Measurements from ENCODE around the gene EPB41L5. TPM values are rescaled to one million over a fixed set of nuclear protein-coding genes. Genes with fewer than 3 reads are reported as not detected.

The EPB41L5 gene
- total RNA-seq, 2 experiments from 2014 or later, result 5.6 to 14.1 TPM

DNA sequence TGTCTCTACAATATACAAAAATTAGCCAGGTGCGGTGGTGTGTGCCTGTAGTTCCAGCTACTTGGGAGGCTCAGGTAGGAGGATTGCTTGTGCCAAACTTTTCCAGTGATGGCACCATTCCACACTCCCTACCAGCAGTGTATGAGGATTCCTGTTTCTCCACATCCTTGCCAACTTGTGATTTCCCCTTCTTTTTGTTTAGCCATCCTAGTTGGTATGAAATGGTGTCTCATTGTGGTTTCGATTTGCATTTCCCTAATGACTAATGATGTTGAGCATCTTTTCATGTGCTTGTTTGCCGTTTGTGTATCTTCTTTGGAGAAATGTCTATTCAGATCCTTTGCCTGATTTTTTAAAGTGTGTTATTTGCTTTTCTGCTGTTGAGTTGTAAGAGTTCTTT, 41.0 kb downstream of the EPB41L5 start:
- Histone ChIP-seq H2AFZ (ENCODE audit: low read length) (no peak overlapping the region), H3K4me1 (ENCODE audit: insufficient read depth, low read length, poor library complexity, severe bottlenecking) (no peaks in the 10 kb centered on the region), H3K79me2 (ENCODE audit: insufficient read depth, low read depth, low read length) (no peaks in the 10 kb centered on the region), H3K4me3 (ENCODE audit: low read depth, low read length, poor library complexity, severe bottlenecking) (no peak overlapping the region), H3K36me3 (ENCODE audit: insufficient read depth, low read length) (no peaks in the 10 kb centered on the region), H3K9me2 (ENCODE audit: insufficient read depth, low read length) (no peaks in the 10 kb centered on the region), H3K4me2 (ENCODE audit: low read length) (no peak overlapping the region), H4K20me1 (ENCODE audit: insufficient read depth, low read length) (no peaks in the 10 kb centered on the region), H3K27ac (ENCODE audit: low read depth, low read length, poor library complexity, severe bottlenecking) (no peak overlapping the region), H3K9me3 (ENCODE audit: low read length) (no peaks in the 10 kb centered on the region)
- no peak for DNase-seq (ENCODE audit: low spot score)
- intact Hi-C loops (cut with micrococcal nuclease; ENCODE audit: unreplicated experiment), result no loop called here
- BruUV-seq (replicated peaks), result no TSS peak
- POLR2A ChIA-PET, result no interaction called here
- no peak for TF ChIP-seq EZH2phosphoT487 (IDR thresholded peaks at IDR 0.05; ENCODE audit: borderline replicate concordance, low read depth, low read length)
- TF ChIP-seq, protein P1, sequence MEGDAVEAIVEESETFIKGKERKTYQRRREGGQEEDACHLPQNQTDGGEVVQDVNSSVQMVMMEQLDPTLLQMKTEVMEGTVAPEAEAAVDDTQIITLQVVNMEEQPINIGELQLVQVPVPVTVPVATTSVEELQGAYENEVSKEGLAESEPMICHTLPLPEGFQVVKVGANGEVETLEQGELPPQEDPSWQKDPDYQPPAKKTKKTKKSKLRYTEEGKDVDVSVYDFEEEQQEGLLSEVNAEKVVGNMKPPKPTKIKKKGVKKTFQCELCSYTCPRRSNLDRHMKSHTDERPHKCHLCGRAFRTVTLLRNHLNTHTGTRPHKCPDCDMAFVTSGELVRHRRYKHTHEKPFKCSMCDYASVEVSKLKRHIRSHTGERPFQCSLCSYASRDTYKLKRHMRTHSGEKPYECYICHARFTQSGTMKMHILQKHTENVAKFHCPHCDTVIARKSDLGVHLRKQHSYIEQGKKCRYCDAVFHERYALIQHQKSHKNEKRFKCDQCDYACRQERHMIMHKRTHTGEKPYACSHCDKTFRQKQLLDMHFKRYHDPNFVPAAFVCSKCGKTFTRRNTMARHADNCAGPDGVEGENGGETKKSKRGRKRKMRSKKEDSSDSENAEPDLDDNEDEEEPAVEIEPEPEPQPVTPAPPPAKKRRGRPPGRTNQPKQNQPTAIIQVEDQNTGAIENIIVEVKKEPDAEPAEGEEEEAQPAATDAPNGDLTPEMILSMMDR (conservative IDR thresholded peaks at IDR 0.05; ENCODE audit: low read length), result no peak
- CTCF ChIA-PET (ENCODE audit: unreplicated experiment), result no interaction called here

DNA sequence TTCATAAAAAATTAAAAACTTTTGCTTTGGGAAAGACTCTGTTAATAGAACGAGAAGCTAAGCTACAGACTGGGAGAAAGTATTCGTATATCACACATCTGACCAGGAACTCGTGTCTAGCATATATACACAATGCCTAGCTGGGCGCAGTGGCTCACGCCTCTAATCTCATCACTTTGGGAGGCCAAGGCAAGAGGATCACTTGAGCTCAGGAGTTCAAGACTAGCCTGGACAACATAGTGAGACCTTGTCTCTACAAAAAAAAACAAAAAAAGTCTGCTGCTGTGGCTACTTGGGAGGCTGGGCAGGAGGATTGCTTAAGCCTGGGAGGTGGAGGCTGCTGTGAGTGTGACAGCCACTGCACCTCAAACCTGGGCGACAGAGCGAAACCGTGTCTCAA, 46.6 kb downstream of the EPB41L5 start:
- Histone ChIP-seq H3K79me2 (ENCODE audit: insufficient read depth, low read depth, low read length) (no peaks in the 10 kb centered on the region), H3K36me3 (ENCODE audit: insufficient read depth, low read length) (no peaks in the 10 kb centered on the region), H3K9me3 (ENCODE audit: low read length) (no peaks in the 10 kb centered on the region), H2AFZ (ENCODE audit: low read length) (no peak overlapping the region), H3K4me1 (ENCODE audit: insufficient read depth, low read length, poor library complexity, severe bottlenecking) (no peaks in the 10 kb centered on the region), H3K27ac (ENCODE audit: low read depth, low read length, poor library complexity, severe bottlenecking) (no peak overlapping the region), H3K4me3 (ENCODE audit: low read depth, low read length, poor library complexity, severe bottlenecking) (no peak overlapping the region), H3K4me2 (ENCODE audit: low read length) (no peak overlapping the region), H3K9me2 (ENCODE audit: insufficient read depth, low read length) (no peaks in the 10 kb centered on the region), H4K20me1 (ENCODE audit: insufficient read depth, low read length) (no peaks in the 10 kb centered on the region)
- TF ChIP-seq, protein P1 (conservative IDR thresholded peaks at IDR 0.05; ENCODE audit: low read length), result no peak
- no peak for TF ChIP-seq EZH2phosphoT487 (IDR thresholded peaks at IDR 0.05; ENCODE audit: borderline replicate concordance, low read depth, low read length)
- no peak for DNase-seq (ENCODE audit: low spot score)
- CTCF ChIA-PET (ENCODE audit: unreplicated experiment), result no interaction called here
- BruUV-seq (replicated peaks), result no TSS peak
- intact Hi-C loops (cut with micrococcal nuclease; ENCODE audit: unreplicated experiment), result no loop called here
- POLR2A ChIA-PET, result interaction anchor here (1.0 kb wide), 1 partner anchor 9 kb away, joined by 3 read pairs; no protein-coding TSS in a partner anchor

DNA sequence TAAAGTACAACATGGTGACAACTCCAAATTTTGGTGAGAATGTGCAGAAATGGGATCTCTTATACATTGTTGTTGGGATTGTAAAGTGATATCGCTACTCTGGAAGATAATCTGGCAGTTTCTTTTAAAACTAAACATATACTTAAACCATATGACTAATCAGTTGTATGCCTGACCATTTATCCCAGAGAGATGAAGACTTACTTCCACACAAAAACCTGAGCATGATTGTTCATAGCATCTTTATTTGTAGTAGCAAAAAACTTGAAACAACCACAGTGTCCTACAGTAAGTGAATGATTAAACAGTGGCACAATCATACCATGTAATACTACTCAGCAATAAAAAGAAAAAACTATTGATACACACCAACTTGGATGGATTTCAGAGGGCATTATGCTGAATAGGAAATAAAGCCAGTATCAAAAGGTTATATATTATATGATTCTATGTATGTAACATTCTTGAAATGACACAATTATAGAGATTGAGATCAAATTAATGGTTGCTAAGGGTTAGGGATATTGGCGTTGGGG, 47.3 kb downstream of the EPB41L5 start:
- ChIA-PET CTCF (ENCODE audit: unreplicated experiment) (no interaction called here), POLR2A (no interaction called here)
- TF ChIP-seq EZH2phosphoT487 (IDR thresholded peaks at IDR 0.05; ENCODE audit: borderline replicate concordance, low read depth, low read length), result no peak
- TF ChIP-seq, protein P1 (conservative IDR thresholded peaks at IDR 0.05; ENCODE audit: low read length), result no peak
- Histone ChIP-seq H3K4me1 (ENCODE audit: insufficient read depth, low read length, poor library complexity, severe bottlenecking) (no peaks in the 10 kb centered on the region), H3K4me2 (ENCODE audit: low read length) (no peak overlapping the region), H3K9me3 (ENCODE audit: low read length) (no peaks in the 10 kb centered on the region), H3K36me3 (ENCODE audit: insufficient read depth, low read length) (no peaks in the 10 kb centered on the region), H4K20me1 (ENCODE audit: insufficient read depth, low read length) (no peaks in the 10 kb centered on the region), H3K9me2 (ENCODE audit: insufficient read depth, low read length) (no peaks in the 10 kb centered on the region), H2AFZ (ENCODE audit: low read length) (no peak overlapping the region), H3K27ac (ENCODE audit: low read depth, low read length, poor library complexity, severe bottlenecking) (no peak overlapping the region), H3K79me2 (ENCODE audit: insufficient read depth, low read depth, low read length) (no peaks in the 10 kb centered on the region), H3K4me3 (ENCODE audit: low read depth, low read length, poor library complexity, severe bottlenecking) (no peak overlapping the region)
- BruUV-seq (replicated peaks), result no TSS peak
- DNase-seq (ENCODE audit: low spot score), result no peak
- intact Hi-C loops (cut with micrococcal nuclease; ENCODE audit: unreplicated experiment), result no loop called here
